WERI-Rb-1 (cell line): Measurements from ENCODE around the gene COL5A1.
A peak's percentile ranks its signal among the peaks of the same experiment; 100 is the strongest.

Source experiments
- DNase-seq: peaks from one replicate; pipeline ENCODE4 v3.0.0-alpha.2; 2020
- H3K27ac ChIP-seq: fragments of 250-450 bp; sonication (Bioruptor Pico); 2 replicates; pipeline ENCODE4 v1.5.1; 2020; ENCODE audit warnings: mild to moderate bottlenecking, moderate library complexity
- H3K27me3 ChIP-seq: fragments of 250-450 bp; sonication (Bioruptor Pico); 2 replicates; pipeline ENCODE4 v1.5.1; 2021; ENCODE audit warnings: mild to moderate bottlenecking, low read depth, moderate library complexity; ENCODE audit not compliant: insufficient read depth, severe bottlenecking
- H3K36me3 ChIP-seq: fragments of 250-450 bp; sonication (Bioruptor Pico); 2 replicates; pipeline ENCODE4 v1.5.1; 2020; ENCODE audit warnings: mild to moderate bottlenecking, moderate library complexity
- H3K4me3 ChIP-seq: 2 replicates; pipeline ENCODE4 v1.5.1; 2011; ENCODE audit warnings: low read depth, mild to moderate bottlenecking, control low read depth, low read length
- H3K9me3 ChIP-seq: fragments of 250-450 bp; sonication (Bioruptor Pico); 2 replicates; pipeline ENCODE4 v1.5.1; 2021; ENCODE audit warnings: mild to moderate bottlenecking, moderate library complexity; ENCODE audit not compliant: severe bottlenecking
- TF ChIP-seq, protein P1 (sequence below): IDR thresholded peaks from 2 replicates; pipeline ENCODE4 v1.5.1; 2011; ENCODE audit warnings: low read depth, mild to moderate bottlenecking, control low read depth, inconsistent platforms, low read length

COL5A1 gene

DNA sequence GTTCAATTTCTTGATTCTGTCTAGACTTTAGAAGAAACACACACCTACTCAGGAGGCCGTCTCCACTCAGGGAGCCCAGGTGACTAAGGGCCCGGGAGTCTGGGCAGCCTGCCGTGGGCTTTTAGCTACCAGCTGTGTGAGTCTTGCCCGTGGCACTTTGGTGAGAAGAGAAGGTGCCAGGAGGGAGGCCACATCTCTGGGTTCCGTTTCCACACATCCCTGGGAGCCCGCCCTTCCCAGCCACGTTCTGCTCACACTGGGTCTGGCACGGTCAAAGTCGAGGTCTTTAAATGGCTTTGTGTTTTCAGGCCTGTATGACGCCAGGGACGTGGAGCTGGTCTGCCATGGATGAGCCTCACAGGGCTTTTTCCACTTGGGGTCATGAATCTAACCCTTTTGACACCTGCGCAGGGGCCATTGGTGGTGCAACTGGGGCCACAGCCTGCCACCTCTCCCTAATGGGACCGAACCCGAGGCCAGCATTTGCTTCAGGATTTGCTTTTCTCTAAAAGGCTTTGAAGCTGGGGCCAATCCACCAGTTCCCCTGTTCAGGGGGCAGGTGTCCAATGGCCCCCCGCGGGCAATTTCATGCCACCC, 221.8 kb downstream of the COL5A1 start:
- Histone ChIP-seq H3K4me3 (no peak overlapping the region), H3K27me3 (no peaks in the 10 kb centered on the region), H3K27ac (no peak overlapping the region), H3K9me3 (peaks cover 4% of the 10 kb centered on the region), H3K36me3 (no peaks in the 10 kb centered on the region)
- DNase-seq = no peak
- TF ChIP-seq, protein P1, sequence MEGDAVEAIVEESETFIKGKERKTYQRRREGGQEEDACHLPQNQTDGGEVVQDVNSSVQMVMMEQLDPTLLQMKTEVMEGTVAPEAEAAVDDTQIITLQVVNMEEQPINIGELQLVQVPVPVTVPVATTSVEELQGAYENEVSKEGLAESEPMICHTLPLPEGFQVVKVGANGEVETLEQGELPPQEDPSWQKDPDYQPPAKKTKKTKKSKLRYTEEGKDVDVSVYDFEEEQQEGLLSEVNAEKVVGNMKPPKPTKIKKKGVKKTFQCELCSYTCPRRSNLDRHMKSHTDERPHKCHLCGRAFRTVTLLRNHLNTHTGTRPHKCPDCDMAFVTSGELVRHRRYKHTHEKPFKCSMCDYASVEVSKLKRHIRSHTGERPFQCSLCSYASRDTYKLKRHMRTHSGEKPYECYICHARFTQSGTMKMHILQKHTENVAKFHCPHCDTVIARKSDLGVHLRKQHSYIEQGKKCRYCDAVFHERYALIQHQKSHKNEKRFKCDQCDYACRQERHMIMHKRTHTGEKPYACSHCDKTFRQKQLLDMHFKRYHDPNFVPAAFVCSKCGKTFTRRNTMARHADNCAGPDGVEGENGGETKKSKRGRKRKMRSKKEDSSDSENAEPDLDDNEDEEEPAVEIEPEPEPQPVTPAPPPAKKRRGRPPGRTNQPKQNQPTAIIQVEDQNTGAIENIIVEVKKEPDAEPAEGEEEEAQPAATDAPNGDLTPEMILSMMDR = no peak

GRCh38 chr9:134863941-134864820, 222.6 kb downstream of the COL5A1 start:
- Histone ChIP-seq H3K27me3 (no peaks in the 10 kb centered on the region), H3K4me3 (no peak overlapping the region), H3K36me3 (no peaks in the 10 kb centered on the region), H3K27ac (no peak overlapping the region; the same call in 1 of the 2 replicates), H3K9me3 (peaks cover 4% of the 10 kb centered on the region)
- DNase-seq = no peak
- TF ChIP-seq, protein P1 = no peak

GRCh38 chr9:134864821-134865190, 223.2 kb downstream of the COL5A1 start:
- H3K9me3 ChIP-seq = peaks cover 4% of the 10 kb centered on the region
- no peak overlapping the region for H3K4me3 ChIP-seq
- no peak overlapping the region for H3K27ac ChIP-seq
- H3K27me3 ChIP-seq = no peaks in the 10 kb centered on the region
- TF ChIP-seq, protein P1 = no peak
- no peak for DNase-seq
- H3K36me3 ChIP-seq = no peaks in the 10 kb centered on the region

- TF ChIP-seq, protein P1 = no peak
- no peaks in the 10 kb centered on the region for H3K27me3 ChIP-seq
- H3K4me3 ChIP-seq = no peak overlapping the region
- no peak overlapping the region for H3K27ac ChIP-seq
- no peak for DNase-seq
- H3K36me3 ChIP-seq = no peaks in the 10 kb centered on the region
- H3K9me3 ChIP-seq = no peaks in the 10 kb centered on the region
Measured at GRCh38 chr9:134867917-134868750, 226.5 kb downstream of the COL5A1 start.

GRCh38 chr9:134868751-134869553, 227.3 kb downstream of the COL5A1 start:
- TF ChIP-seq, protein P1 = no peak
- H3K4me3 ChIP-seq = no peak overlapping the region
- no peaks in the 10 kb centered on the region for H3K27me3 ChIP-seq
- no peaks in the 10 kb centered on the region for H3K36me3 ChIP-seq
- no peak for DNase-seq
- peak overlapping the region; percentile 76 for H3K27ac ChIP-seq
- H3K9me3 ChIP-seq = no peaks in the 10 kb centered on the region
